SJCRH30 (cell line): ENCODE results near the gene NOA1. TPM values are rescaled to one million over a fixed set of nuclear protein-coding genes. Genes with fewer than 3 reads are reported as not detected.
"Not testable (repeated sequence)": the region's sequence is repeated elsewhere in the genome, so short reads cannot be mapped to it uniquely, and the experiment has no call there.

ENCODE experiments used
- DNase-seq, 2 experiments: peaks; one replicate each; pipeline ENCODE4 v3.0.0-alpha.2; 2015 to 2020
- H3K27ac ChIP-seq: fragments of 250-450 bp; sonication (Bioruptor Pico); 2 replicates; pipeline ENCODE4 v1.5.1; 2020; ENCODE audit warnings: mild to moderate bottlenecking, moderate library complexity
- H3K27me3 ChIP-seq: fragments of 250-450 bp; sonication (Bioruptor Pico); 2 replicates; pipeline ENCODE4 v1.5.1; 2020; ENCODE audit warnings: mild to moderate bottlenecking, moderate library complexity
- H3K36me3 ChIP-seq: fragments of 250-450 bp; sonication (Bioruptor Pico); 2 replicates; pipeline ENCODE4 v1.5.1; 2020; ENCODE audit warnings: mild to moderate bottlenecking, moderate library complexity
- H3K4me1 ChIP-seq: fragments of 250-450 bp; sonication (Bioruptor Pico); 2 replicates; pipeline ENCODE4 v1.5.1; 2020; ENCODE audit warnings: mild to moderate bottlenecking, moderate library complexity
- H3K4me3 ChIP-seq: fragments of 250-450 bp; sonication (Bioruptor Pico); 2 replicates; pipeline ENCODE4 v1.5.1; 2020; ENCODE audit warnings: mild to moderate bottlenecking, moderate library complexity
- H3K9me3 ChIP-seq: fragments of 250-450 bp; sonication (Bioruptor Pico); replicated peaks from 2 replicates; pipeline ENCODE4 v1.5.1; 2020; ENCODE audit warnings: mild to moderate bottlenecking, moderate library complexity
- total RNA-seq: library from RNA; depleted of rRNA; stranded (reverse); fragments of >200 nt; shearing (Covaris generic); gene quantifications from 2 replicates; pipeline ENCODE4 v1.2.3, GENCODE V29; 2014

The NOA1 gene
- total RNA-seq, 1 experiment from 2014 or later = 27.4 TPM

- H3K27ac ChIP-seq = no peak overlapping the region
- peak in 1 of 2 experiments; percentile 34 for DNase-seq
- H3K4me1 ChIP-seq = 0 out of 2 replicates have a peak, but pooled peaks cover 5% of the 10 kb centered on the region
Observed at GRCh38 chr4:56976283-56976836, 1.0 kb downstream of the NOA1 start.

GRCh38 chr4:56973336-56973735 lies 4.1 kb downstream of the NOA1 start:
- no peak for DNase-seq
- Histone ChIP-seq H3K27ac (no peak overlapping the region), H3K9me3 (peaks cover 5% of the 10 kb centered on the region; the same call in 1 of the 2 replicates), H3K36me3 (peaks cover 54% of the 10 kb centered on the region), H3K4me1 (0 out of 2 replicates have a peak, but pooled peaks cover 5% of the 10 kb centered on the region), H3K27me3 (no peaks in the 10 kb centered on the region), H3K4me3 (no peak overlapping the region)

More at GRCh38 chr4:56976283-56976836, 1.0 kb downstream of the NOA1 start:
- H3K9me3 ChIP-seq = peaks cover 5% of the 10 kb centered on the region; the same call in 1 of the 2 replicates
- H3K4me3 ChIP-seq = peak overlapping the region; percentile 84
- H3K27me3 ChIP-seq = no peaks in the 10 kb centered on the region
- H3K36me3 ChIP-seq = peaks cover 31% of the 10 kb centered on the region

- H3K9me3 ChIP-seq = peaks cover 5% of the 10 kb centered on the region; the same call in 1 of the 2 replicates
- DNase-seq = no peak
- 0 out of 2 replicates have a peak, but pooled peaks cover 5% of the 10 kb centered on the region for H3K4me1 ChIP-seq
- no peak overlapping the region for H3K4me3 ChIP-seq
- H3K27ac ChIP-seq = no peak overlapping the region
- H3K27me3 ChIP-seq = no peaks in the 10 kb centered on the region
- H3K36me3 ChIP-seq = peaks cover 57% of the 10 kb centered on the region
Observed at GRCh38 chr4:56972809-56973208, 4.6 kb downstream of the NOA1 start.

- Histone ChIP-seq H3K4me1 (0 out of 2 replicates have a peak, but pooled peaks cover 5% of the 10 kb centered on the region), H3K27ac (no peak overlapping the region), H3K4me3 (no peak overlapping the region), H3K27me3 (no peaks in the 10 kb centered on the region), H3K36me3 (peaks cover 59% of the 10 kb centered on the region), H3K9me3 (peaks cover 5% of the 10 kb centered on the region; the same call in 1 of the 2 replicates)
- DNase-seq = no peak
Observed at GRCh38 chr4:56972389-56972788, 5.0 kb downstream of the NOA1 start.

- Histone ChIP-seq H3K4me3 (no peak overlapping the region), H3K4me1 (0 out of 2 replicates have a peak, but pooled peaks cover 5% of the 10 kb centered on the region), H3K27ac (no peak overlapping the region), H3K9me3 (peaks cover 5% of the 10 kb centered on the region; the same call in 1 of the 2 replicates), H3K27me3 (no peaks in the 10 kb centered on the region), H3K36me3 (peaks cover 67% of the 10 kb centered on the region)
- DNase-seq = no peak
Observed at GRCh38 chr4:56971383-56971782, 6.0 kb downstream of the NOA1 start.

GRCh38 chr4:56961107-56961500 lies 16.3 kb downstream of the NOA1 start:
- Histone ChIP-seq H3K36me3 (peaks cover 22% of the 10 kb centered on the region), H3K27me3 (no peaks in the 10 kb centered on the region), H3K27ac (no peak overlapping the region), H3K9me3 (no peaks in the 10 kb centered on the region), H3K4me1 (no peaks in the 10 kb centered on the region), H3K4me3 (no peak overlapping the region)
- no peak for DNase-seq

- Histone ChIP-seq H3K4me3 (no peak overlapping the region), H3K36me3 (peaks cover 10% of the 10 kb centered on the region), H3K4me1 (no peaks in the 10 kb centered on the region), H3K27me3 (no peaks in the 10 kb centered on the region), H3K9me3 (no peaks in the 10 kb centered on the region), H3K27ac (no peak overlapping the region)
- DNase-seq = no peak
Observed at GRCh38 chr4:56959100-56959499, 18.3 kb downstream of the NOA1 start.

GRCh38 chr4:56958111-56958517 lies 19.3 kb downstream of the NOA1 start:
- peaks cover 4% of the 10 kb centered on the region; the same call in 1 of the 2 replicates for H3K36me3 ChIP-seq
- no peaks in the 10 kb centered on the region for H3K9me3 ChIP-seq
- peak; percentile 57 to 71 for DNase-seq
- no peaks in the 10 kb centered on the region for H3K27me3 ChIP-seq
- no peaks in the 10 kb centered on the region for H3K4me1 ChIP-seq
- no peak overlapping the region for H3K27ac ChIP-seq
- peak overlapping the region; percentile 13 for H3K4me3 ChIP-seq

- H3K27me3 ChIP-seq = no peaks in the 10 kb centered on the region
- no peaks in the 10 kb centered on the region for H3K36me3 ChIP-seq
- DNase-seq = no peak
- no peak overlapping the region for H3K4me3 ChIP-seq
- no peak overlapping the region for H3K27ac ChIP-seq
- H3K9me3 ChIP-seq = no peaks in the 10 kb centered on the region
- no peaks in the 10 kb centered on the region for H3K4me1 ChIP-seq
Observed at GRCh38 chr4:56953680-56954520, 23.5 kb downstream of the NOA1 start.

GRCh38 chr4:56941403-56941802 lies 36.0 kb downstream of the NOA1 start:
- H3K27me3 ChIP-seq = no peaks in the 10 kb centered on the region
- peaks cover 14% of the 10 kb centered on the region for H3K36me3 ChIP-seq
- no peak overlapping the region for H3K4me3 ChIP-seq
- H3K27ac ChIP-seq = no peak overlapping the region
- H3K4me1 ChIP-seq = no peaks in the 10 kb centered on the region
- H3K9me3 ChIP-seq = no peaks in the 10 kb centered on the region
- DNase-seq = no peak

- DNase-seq = no peak
- Histone ChIP-seq H3K27me3 (no peaks in the 10 kb centered on the region), H3K36me3 (peaks cover 14% of the 10 kb centered on the region), H3K27ac (no peak overlapping the region), H3K9me3 (no peaks in the 10 kb centered on the region), H3K4me3 (no peak overlapping the region), H3K4me1 (no peaks in the 10 kb centered on the region)
Observed at GRCh38 chr4:56940971-56941370, 36.4 kb downstream of the NOA1 start.

- no peaks in the 10 kb centered on the region for H3K27me3 ChIP-seq
- DNase-seq = no peak
- H3K27ac ChIP-seq = no peak overlapping the region
- no peaks in the 10 kb centered on the region for H3K4me1 ChIP-seq
- peaks cover 15% of the 10 kb centered on the region for H3K36me3 ChIP-seq
- H3K4me3 ChIP-seq = no peak overlapping the region
- H3K9me3 ChIP-seq = no peaks in the 10 kb centered on the region
Observed at GRCh38 chr4:56940403-56940802, 37.0 kb downstream of the NOA1 start.

GRCh38 chr4:56939826-56940225 lies 37.6 kb downstream of the NOA1 start:
- H3K27me3 ChIP-seq, DNase-seq: not testable (repeated sequence)

GRCh38 chr4:56937262-56937661 lies 40.1 kb downstream of the NOA1 start:
- Histone ChIP-seq H3K27ac (no peak overlapping the region), H3K4me1 (no peaks in the 10 kb centered on the region), H3K9me3 (no peaks in the 10 kb centered on the region), H3K27me3 (no peaks in the 10 kb centered on the region), H3K36me3 (peaks cover 24% of the 10 kb centered on the region), H3K4me3 (no peak overlapping the region)
- no peak for DNase-seq

More at GRCh38 chr4:56939826-56940225, 37.6 kb downstream of the NOA1 start:
- H3K9me3 ChIP-seq, H3K27ac ChIP-seq, H3K4me1 ChIP-seq, H3K4me3 ChIP-seq: not testable (repeated sequence)
- peaks cover 15% of the 10 kb centered on the region for H3K36me3 ChIP-seq

GRCh38 chr4:56931924-56932323 lies 45.5 kb downstream of the NOA1 start:
- no peak for DNase-seq
- H3K4me3 ChIP-seq = no peak overlapping the region
- no peaks in the 10 kb centered on the region for H3K4me1 ChIP-seq
- no peak overlapping the region for H3K27ac ChIP-seq
- peaks cover 47% of the 10 kb centered on the region for H3K36me3 ChIP-seq
- no peaks in the 10 kb centered on the region for H3K27me3 ChIP-seq
- no peaks in the 10 kb centered on the region for H3K9me3 ChIP-seq
